GM19035 (cell line): ENCODE data around the gene GRM3.

Source experiments
- ATAC-seq: cut with Tn5 transposase; IDR thresholded peaks from one replicate; pipeline ENCODE4 v1.9.1; 2021; ENCODE audit not compliant: unreplicated experiment

The GRM3 gene

DNA sequence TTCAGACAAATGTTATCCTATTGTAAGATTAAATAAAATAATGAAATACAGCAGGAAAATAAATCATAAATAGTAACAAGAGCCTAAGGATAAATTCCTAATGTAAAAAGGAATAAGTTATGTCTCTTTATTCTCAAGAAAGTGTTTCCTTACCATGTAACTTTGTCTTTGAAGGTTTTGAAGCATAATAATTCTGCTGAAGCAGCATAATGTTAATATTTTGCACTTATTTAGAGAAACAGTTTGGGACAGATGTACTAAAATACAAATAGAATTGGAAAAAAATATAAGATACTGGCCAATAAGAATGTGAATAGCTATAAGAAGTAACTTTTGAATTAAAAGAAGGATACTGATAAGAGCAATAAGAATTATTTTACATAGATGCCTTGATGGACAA, 45.7 kb downstream of the GRM3 start:
- no peak for ATAC-seq

DNA sequence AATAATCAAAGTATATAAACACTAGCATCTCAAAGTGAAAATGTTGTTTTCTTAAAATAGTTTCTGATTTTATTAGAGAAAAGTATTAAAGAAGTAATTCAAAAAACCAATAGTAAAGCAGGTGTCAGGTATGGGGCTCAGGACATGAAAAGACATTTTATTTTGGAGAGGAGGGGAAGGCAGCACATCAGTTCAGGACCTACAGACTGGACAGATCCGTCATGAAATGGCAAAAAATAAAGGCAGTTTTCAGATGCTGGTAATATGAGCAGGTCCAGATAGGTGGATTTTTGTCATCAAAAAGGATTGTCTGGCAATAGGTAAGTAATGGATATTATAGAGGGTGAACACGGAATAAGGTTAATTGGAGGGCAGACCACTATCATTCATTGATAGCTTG, 49.0 kb downstream of the GRM3 start:
- ATAC-seq, result no peak

DNA sequence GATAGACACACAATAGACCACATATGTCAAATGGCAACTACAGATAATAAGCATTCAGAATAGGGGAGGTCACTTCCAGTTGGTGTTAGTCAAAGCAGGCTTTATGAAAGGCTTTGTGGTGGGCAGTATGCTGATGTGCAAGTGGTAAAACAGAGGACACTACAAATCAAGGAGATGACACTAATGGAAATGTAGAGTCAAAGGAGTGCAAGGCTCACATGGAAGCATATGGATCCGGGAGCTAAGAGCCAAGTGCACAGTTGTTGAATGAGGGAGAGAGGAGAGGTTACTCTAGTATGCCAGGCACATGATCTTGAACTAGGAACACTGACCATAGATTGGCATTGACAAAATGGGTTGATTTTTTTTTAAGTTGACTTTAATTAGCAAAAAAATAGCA, 62.7 kb downstream of the GRM3 start:
- no peak for ATAC-seq

DNA sequence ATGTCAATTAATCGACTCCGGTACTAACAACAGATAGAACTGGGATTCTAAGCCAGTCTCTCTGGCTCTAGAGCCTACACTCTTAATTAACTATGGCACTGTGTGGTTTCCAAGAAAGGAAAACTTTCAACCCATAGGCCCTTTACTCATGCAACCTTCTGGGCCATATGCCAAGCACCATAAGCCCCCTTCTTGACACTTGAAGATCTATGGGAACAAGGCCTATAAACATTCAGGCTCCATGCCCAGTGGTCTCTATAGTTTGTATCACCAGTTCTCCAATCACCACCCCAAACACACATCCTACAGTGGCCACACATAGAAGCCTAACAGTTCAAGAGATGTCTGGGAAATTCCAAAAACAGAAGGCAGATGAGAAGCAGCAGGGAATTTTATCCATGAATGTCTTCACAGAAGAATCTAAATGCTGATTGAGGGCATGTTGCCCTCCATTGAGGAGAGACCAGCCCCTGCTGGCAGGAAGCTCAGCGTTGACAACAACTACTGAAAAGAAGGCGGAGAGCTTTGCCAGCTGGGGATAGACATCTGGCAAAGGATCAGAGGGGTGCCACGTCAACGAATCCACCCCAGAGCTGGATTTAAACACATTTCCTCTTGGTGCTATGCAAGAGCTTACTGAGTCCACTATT, 64.4 kb downstream of the GRM3 start:
- ATAC-seq, result no peak

DNA sequence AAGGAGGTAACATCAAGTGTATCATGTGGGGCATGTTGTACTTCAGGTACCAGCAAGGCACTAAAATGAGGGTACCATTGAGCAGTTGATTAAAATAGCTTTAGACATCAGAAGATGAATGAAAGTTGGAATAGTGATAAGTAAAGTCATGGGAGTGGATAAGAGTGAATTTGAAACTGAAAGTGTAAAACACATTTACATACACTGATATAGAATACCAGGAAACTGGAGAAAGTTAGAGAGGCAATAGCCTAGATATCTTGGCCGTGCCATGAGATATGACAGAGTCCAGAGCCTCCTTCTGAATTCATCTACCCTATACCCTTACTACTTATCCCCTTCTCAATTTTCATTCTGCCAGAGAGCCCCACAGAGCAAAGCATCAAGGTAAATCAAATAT, 76.6 kb downstream of the GRM3 start:
- no peak for ATAC-seq

DNA sequence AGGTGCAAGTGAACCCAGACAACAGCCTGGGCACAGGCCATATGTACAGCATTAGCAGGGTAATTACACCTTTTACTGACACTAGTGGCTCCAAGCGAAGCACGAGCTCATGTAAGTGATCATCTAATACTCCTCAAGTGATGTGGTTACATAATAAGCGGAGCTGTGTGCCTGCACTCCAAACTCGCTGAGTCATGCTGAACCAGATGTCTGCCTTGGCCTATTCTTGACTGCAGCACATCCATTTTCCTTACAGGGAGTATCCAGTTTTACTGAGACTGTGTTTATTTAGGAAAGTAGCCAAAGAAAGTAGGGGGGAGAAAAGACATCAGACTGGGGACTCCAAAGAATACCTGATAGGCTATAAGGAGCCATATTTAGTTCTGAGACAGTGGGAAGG, 90.1 kb downstream of the GRM3 start:
- no peak for ATAC-seq

DNA sequence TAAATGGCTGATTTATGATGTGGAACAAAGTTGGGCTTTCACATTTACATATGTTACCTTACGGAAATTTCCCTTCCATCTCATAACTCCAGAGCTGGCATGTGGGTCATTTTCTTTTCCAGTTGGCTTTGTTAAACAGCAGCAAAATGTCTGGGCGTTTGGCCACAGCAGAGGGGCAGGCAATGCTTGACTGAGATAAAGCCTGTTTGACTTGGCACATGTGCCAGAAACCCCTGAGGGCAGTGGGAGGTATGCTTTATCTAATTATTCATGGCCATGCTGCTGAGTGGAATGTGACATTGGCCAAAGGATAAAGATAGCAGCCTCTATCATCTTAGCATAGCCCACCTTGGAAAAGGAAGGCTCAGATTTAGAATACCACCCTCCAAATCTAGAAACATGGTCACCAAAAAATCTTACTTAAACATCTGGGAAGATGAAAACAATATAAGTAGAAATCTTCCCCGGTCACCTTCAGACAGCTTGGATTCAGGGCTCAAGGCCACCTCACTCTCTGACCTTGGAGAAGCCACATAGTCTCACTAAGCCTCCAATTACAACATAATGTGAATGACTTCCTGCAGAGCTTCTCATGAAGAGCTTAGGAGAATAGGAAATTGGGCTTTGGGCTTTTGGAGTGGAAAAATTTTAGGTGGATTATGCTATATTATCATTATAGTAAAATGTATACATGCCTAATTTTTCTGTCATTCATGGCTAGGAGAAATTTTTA, 101.5 kb downstream of the GRM3 start:
- no peak for ATAC-seq

DNA sequence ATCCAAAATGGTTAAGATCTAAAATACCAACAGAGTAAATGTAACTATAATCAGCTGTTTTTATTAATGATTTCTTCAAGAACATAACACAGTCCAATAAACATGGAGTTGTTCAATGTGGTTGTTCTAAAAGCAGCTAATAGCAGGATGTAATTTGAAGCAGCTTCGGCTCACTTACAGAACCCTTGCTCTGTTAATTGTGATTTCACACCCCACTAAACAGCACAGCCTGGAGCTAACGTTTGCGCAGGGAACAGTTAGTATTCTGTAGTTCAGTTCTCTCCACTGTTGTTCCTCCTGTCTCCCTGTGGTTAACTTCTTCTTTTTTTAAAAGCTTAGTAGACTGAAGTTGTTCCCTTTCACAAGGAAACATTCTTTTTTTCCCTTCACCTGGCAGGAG, 104.0 kb downstream of the GRM3 start:
- no peak for ATAC-seq

DNA sequence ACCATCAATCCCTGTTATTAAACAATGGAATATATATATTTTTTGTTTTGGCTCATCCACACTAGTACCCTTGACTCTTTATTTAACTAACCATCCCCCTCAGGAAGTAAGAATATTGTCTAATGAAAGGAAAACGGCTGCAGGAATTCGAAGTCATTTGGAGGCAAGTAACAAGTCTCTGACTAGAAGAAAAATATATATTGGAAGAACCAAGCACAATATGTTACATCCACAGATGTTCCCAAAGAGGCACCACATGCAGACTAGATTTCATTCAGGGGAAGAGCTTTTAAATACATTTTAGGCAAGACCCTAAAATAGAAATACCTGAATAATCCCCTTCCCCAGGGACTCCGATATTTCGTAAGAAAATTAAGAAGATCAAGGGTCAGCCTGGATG, 104.5 kb downstream of the GRM3 start:
- ATAC-seq, result no peak

DNA sequence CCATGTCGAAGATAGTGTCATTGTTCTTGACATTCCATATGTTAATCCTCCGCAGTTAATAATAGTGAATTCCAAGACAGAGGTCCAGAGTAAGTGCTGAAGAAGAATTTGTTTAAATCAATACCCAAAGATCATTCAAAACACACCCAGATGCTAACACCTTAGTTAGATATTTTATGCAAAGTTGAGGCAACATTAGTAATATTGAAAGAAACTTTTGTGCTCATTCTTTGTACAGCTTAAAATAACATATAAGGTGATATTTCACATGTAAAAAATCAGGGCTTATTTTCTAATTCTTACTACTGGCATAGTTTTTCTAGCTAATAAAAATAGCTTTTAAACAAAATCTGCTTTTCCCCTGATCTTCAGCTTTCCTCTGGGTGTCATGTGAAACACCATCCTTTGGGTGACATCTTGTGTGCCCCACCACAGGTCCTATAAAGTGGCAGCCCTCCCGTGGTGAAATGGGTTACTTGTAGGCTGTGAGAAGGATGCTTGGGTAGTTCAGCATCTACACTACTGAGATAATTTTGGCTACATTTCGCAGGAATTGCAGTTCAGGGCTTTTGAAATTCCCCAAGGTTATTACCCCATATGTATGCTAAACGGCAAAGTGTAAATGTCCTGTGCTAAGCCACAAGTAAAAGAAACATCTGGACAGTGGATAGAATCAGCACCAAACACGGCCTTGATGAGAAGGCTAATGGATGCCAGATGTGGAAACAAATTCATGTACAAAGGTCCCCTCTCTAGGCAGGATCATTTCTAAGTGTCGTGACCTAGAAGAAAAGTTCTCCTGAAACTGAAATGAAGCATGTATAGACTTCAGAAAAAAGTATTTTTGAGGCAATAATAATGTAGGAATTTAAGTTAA, 105.4 kb downstream of the GRM3 start:
- ATAC-seq, result no peak

DNA sequence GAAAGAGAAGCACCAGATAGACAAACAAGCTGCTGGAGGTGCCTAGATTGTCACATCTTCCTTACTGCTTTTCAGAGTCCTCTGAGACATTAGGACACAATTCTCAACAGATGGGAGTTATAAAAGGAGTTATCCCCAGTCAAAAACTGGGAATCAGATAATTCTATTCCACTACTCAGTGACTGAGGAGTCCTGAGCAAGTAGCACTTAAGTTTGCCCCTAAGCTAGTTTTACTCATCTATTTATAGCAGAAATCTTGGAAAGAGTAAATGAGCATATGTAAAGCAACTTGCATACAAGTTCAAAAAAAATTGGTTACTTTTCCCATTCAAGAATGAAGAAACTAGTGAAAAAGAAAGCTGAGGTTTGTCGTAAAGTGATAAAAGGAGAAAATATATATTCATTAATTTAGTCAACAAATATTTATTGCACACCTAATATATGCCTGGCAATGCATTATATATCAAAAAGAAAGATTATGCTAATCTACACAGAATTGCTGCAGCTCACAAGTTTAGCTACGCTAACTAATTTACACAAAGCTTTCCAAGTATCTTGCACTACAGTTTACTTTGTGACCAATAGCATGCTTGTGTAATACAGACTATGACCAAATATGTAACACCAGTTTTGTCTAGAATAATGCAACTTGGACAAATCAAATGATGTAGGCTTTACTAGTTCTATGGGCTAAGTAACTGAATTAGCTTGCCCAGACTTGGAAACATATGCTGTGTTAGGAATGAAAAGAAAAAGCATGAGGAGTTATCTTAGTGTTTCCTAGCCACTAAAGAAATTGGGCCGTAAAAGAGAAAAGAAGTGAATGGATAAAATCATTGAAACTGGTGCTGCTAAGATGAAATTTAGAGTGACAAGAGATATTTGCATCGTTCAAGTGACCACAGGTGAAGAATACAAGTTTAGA, 106.3 kb downstream of the GRM3 start:
- no peak for ATAC-seq

DNA sequence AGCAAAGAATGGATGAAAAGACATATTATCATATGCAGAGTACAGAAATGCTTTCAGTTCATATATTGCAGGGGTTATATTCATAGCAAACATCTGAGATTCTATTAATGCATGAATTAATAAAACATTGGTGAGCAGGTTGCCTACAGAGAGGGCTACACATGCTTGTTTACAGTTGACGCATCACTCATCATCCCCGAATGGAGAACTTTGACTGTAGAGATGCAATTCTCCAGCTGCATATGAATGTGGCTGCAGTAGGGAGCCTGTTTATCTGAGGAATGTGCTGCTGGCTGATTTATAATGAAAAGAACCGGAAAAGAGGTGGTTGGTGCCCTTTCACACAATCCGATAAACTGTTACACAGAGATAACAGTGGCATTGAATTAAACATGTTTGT, 116.5 kb downstream of the GRM3 start:
- ATAC-seq, result no peak

DNA sequence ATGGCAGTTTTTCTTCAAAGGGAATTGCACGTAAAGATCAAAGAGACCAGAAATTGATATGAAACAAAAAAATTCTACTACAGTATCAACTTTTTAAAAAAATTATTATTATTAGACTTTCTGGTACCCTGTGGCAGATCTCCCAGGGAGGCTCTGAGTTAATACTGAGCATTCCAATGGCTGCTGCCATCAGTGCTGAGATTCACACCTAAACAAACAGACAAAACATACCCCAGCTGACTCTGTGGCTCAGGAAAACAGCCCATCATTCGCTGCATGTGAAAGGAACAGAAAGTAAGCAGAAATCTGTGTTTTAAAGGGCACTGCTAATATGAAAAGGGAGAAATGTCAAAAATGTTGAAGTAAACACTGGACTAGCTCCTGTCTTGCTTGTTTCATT, 118.4 kb downstream of the GRM3 start:
- ATAC-seq, result no peak

DNA sequence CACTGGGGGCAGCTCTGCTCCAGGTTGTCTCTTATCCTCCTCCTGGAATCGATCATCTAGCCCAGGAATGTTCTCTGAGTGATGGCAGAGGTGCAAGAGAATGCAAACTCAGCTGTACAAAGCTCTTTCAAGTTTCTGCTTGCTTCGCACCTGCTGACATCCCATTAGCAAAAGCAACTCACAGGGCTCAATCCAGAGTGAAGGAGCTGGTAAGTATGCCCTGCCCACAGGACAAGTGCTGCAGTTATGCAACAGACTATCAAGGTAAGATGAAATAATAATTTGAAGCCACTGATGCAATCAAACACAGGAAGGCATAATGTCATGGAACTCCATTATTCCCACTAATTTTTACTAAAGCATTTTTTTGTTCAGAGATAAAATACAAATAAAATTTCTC, 122.2 kb downstream of the GRM3 start:
- no peak for ATAC-seq

DNA sequence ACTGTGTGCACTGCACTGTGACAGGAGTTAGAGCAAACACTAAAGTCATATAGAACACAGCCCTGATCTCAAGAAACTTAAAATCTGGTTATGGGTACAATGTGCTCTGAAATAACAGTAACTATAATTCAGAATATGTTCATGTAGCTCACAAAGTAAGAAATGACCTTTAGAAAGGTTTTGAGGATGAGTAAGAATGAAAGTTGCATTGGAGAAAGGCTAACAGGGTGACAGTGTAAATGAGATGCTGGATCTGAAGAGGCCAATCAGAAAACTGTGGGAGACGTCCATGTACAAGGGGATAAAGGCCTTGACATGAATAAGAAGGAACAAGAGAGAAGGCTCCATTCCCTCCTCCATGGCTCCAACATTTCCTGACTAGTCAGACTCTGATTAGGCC, 124.7 kb downstream of the GRM3 start:
- no peak for ATAC-seq

DNA sequence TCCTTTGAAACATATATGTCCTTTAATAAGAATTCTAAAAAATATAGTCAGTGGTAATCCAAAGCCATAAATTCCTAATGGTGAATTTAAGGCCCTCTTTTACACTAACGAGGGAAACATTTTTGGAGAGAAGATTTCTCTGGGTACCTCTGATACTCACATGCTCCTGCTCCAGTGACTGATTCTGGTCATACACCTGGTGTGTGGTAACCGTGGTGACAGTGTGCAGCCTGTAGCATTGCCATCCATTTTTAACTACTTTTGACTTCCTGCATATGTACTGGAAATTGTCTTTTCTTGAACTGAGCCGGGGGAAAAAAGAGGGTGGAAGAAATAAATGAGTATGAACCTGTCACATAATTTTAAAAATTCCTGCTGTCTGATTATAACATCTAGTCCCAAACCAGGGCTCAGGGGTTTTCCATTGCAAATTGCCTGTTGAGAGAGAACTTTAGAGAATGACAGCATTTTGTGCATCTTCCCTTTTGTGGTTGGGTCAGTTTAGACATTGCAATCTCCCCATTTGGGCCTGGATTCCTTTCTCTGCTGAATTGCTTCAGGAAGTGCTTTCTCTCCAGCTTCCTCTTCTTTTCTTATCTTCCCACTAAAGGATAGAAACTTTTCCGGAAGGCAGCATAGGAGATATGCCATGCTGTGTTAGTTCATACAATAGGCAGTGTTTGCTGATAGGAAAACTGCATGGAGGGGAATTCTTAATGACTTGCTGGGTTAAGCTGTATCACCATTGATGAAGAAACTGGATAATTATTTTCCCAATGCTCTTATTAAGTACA, 125.5 kb downstream of the GRM3 start:
- no peak for ATAC-seq

DNA sequence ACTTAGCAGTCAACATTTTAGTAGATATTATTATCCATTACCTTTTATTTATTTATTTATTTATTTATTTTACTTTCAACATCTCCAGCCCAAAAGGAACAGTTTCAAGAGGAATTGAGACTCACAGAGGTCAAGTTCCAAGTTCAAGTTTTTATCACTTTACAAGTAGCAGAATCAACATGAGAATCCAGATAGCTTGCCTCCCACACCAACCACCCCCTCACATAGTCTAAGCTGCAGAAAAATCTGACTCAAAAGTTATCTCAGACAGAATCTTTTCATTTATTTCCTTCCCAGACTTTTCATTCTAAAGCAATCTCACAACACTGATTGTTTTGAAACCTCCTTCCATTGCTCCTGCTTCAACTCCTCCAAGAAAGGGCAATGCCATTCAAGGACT, 129.6 kb downstream of the GRM3 start:
- ATAC-seq, result no peak

DNA sequence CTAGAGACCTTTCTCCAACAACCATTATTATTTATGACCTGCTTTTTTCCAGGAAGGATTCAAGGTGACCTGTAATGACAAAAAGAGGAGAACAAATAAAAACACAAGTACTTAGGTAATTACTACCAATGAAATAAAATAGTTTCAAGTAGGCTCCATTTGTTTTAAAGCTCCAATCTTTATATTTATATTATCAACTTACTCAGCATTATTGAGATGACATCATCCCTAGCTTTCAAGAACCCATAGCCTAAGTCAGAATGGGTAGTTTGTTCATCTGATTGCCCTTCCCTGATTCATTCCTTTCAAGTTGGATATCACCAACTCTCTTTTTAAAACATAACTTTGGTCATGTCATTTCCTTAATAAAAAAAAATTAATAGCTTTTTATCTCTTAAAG, 131.5 kb downstream of the GRM3 start:
- no peak for ATAC-seq

DNA sequence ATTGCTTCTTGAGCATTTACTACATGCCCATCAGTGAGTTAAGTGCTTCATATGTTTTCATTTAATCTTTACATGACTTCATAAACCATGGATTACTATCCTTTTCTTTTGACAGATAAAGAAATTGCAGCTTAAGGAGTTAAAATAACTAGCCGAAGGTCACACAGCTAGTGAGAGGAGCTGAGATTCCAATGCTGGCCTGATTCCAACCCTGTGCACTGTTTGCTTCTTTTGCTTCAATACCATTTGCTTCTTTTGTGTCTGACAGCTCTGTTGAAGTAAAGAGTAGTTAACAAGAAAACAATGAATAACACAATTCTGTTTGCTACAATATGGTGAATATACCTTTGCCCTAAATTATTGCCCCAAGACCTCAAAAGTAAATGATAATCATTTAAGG, 132.4 kb downstream of the GRM3 start:
- no peak for ATAC-seq

DNA sequence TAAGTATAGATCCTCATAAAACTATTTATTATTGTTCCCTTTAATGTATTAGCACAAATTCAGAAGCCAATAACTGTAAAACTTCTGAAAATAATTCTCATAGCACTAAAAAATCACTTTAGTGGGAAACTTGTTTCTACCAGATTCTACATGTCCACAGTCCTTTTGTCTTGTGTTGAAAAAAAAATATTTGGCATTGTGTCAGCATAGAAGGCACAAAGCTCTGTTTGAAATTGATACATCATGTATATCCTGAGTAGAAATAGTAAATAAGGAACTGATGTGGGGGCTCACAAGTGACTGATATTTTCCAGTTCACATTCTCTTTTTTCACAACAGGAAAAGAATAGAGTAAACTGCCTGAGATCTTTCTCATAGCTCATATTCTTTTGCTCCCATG, 134.6 kb downstream of the GRM3 start:
- no peak for ATAC-seq
